VCaP (cell line): ENCODE data around the gene RAP1GDS1.

Experiments
- H3K27ac ChIP-seq: fragments of 450-650 bp; 2 replicates; pipeline ENCODE4 v1.5.1; 2017
- CTCF ChIP-seq: fragments of 450-650 bp; conservative IDR thresholded peaks from 2 replicates; pipeline ENCODE4 v1.5.1; 2017; ENCODE audit warnings: mild to moderate bottlenecking, moderate library complexity

RAP1GDS1 gene

GRCh38 chr4:98383431-98384106 lies 122.4 kb downstream of the RAP1GDS1 start:
- no peak for TF ChIP-seq CTCF

GRCh38 chr4:98385831-98386230 lies 124.6 kb downstream of the RAP1GDS1 start:
- no peak for TF ChIP-seq CTCF
- no peak overlapping the region for H3K27ac ChIP-seq

More at GRCh38 chr4:98383431-98384106, 122.4 kb downstream of the RAP1GDS1 start:
- no peak overlapping the region for H3K27ac ChIP-seq

GRCh38 chr4:98387345-98388026 lies 126.3 kb downstream of the RAP1GDS1 start:
- no peak overlapping the region for H3K27ac ChIP-seq
- TF ChIP-seq CTCF, result no peak

- TF ChIP-seq CTCF, result no peak
- no peak overlapping the region for H3K27ac ChIP-seq
These were observed 132.9 kb downstream of the RAP1GDS1 start for GRCh38 chr4:98394134-98394533.

- TF ChIP-seq CTCF, result no peak
These were observed 138.7 kb downstream of the RAP1GDS1 start for GRCh38 chr4:98399915-98400314.

GRCh38 chr4:98406819-98407218 lies 145.6 kb downstream of the RAP1GDS1 start:
- no peak for TF ChIP-seq CTCF
- no peak overlapping the region for H3K27ac ChIP-seq

More at GRCh38 chr4:98399915-98400314, 138.7 kb downstream of the RAP1GDS1 start:
- no peak overlapping the region for H3K27ac ChIP-seq

GRCh38 chr4:98411731-98412130 lies 150.5 kb downstream of the RAP1GDS1 start:
- H3K27ac ChIP-seq, result no peak overlapping the region
- no peak for TF ChIP-seq CTCF
